ENCODE measurements around the gene CGB7. TPM values are rescaled to one million over a fixed set of nuclear protein-coding genes. Genes with fewer than 3 reads are reported as not detected.

Gene CGB7
- total and polyA plus RNA-seq, 2 experiments from 2014 or later: 0.54 to 2.2 TPM

DNA sequence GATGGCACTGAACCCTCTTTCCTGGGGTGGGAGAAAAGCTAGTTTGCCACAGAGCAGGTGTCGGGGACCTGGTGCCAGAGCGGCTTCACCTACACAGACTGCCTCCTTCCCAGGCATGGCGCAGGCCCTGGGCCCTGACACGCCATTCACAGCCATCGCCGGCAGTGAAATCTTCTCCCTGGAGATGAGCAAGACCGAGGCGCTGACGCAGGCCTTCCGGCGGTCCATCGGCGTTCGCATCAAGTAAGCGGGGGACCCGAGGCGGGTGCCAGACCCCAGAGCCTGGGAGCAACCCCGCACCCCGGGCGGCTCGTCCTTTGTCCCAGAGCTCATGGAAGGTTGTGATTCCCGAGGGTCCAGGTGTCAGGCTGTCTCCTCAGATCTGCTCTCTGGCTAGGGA is 50.6 kb downstream of the CGB7 start:
- Histone ChIP-seq H3K36me3 (ENCODE audit: low read depth) (peaks cover 3% of the 10 kb centered on the region; the same call in 1 of the 2 replicates), H3K27ac (no peak overlapping the region)

DNA sequence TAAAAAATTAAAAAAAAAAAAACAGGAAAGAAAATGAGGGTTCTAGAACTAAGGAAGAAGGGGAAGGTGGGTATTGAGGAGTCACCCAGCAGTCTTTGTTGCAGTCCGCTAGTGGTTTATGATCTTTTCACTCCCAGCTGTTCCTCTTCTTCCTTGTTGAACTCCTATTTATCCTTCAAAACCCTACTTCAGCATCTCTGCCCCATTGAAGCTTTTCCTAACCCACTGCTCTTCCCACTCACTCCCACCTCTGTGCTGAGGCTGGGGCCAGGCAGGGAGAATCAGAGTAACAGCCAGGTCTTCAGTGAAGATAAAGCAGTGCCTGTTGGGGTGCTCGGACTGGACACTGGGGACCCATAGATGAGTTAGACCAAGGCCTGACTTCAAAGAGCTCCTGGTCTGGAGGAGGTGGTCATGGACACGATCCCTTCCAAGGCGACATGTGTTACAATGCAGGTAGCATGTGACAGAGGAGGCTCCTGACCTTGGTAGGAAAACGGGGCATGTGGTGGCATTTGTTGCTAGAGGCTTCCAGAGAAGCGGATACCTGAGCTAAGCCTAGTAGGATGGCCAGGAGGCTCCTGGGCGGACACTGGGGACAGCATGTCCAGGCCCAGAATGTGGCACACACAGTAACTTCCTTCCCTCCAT is 52.5 kb downstream of the CGB7 start:
- Histone ChIP-seq H2AFZ (no peak overlapping the region), H3K27ac (no peak overlapping the region), H3K4me1 (ENCODE audit: insufficient read depth) (no peaks in the 10 kb centered on the region), H3K9me3 (ENCODE audit: low read depth) (no peaks in the 10 kb centered on the region), H3K27me3 (replicated peaks; ENCODE audit: insufficient read depth) (no peaks in the 10 kb centered on the region), H3K79me2 (ENCODE audit: insufficient read depth) (peaks cover 11% of the 10 kb centered on the region; the same call in 1 of the 2 replicates), H3K4me3 (no peak overlapping the region), H3K36me3 (ENCODE audit: low read depth) (peaks cover 3% of the 10 kb centered on the region; the same call in 1 of the 2 replicates), H3F3A (ENCODE audit: insufficient read depth) (no peaks in the 10 kb centered on the region), H3K9ac (no peak overlapping the region), H3K9me2 (ENCODE audit: insufficient read depth) (no peaks in the 10 kb centered on the region), H4K20me1 (ENCODE audit: insufficient read depth) (no peaks in the 10 kb centered on the region), H3K4me2 (ENCODE audit: unreplicated experiment) (no peak overlapping the region)
- no peak for TF ChIP-seq EZH2 (IDR thresholded peaks at IDR 0.05; ENCODE audit: insufficient read depth, poor library complexity, severe bottlenecking)
- TF ChIP-seq EZH2phosphoT487 (IDR thresholded peaks at IDR 0.05; ENCODE audit: insufficient read depth, low read depth): no peak
- WGBS, 2 experiments (ENCODE audit: low coverage in 1 of 2, low lambda C conversion rate in 2 of 2, missing lambda C conversion rate in 2 of 2): 93 to 97% methylated on average over 7 of the region's 7 CpGs
- in situ Hi-C loops (cut with MboI): no loop called here
- DNase-seq: no peak

More for the DNA sequence above, 50.6 kb downstream of the CGB7 start:
- in situ Hi-C loops (cut with MboI): no loop called here
- 94 to 95% methylated on average over 17 to 22 of the region's 22 CpGs for WGBS, 2 experiments (ENCODE audit: low coverage in 1 of 2, low lambda C conversion rate in 2 of 2, missing lambda C conversion rate in 2 of 2)
- no peaks in the 10 kb centered on the region for H3K4me1 ChIP-seq (ENCODE audit: insufficient read depth)
- H3K27me3 ChIP-seq (replicated peaks; ENCODE audit: insufficient read depth): no peaks in the 10 kb centered on the region
- no peak overlapping the region for H2AFZ ChIP-seq
- no peaks in the 10 kb centered on the region for H3K9me3 ChIP-seq (ENCODE audit: low read depth)
- no peak overlapping the region for H3K4me2 ChIP-seq (ENCODE audit: unreplicated experiment)
- no peaks in the 10 kb centered on the region for H4K20me1 ChIP-seq (ENCODE audit: insufficient read depth)
- H3K4me3 ChIP-seq: no peak overlapping the region
- no peaks in the 10 kb centered on the region for H3F3A ChIP-seq (ENCODE audit: insufficient read depth)
- no peak for TF ChIP-seq EZH2phosphoT487 (IDR thresholded peaks at IDR 0.05; ENCODE audit: insufficient read depth, low read depth)
- TF ChIP-seq EZH2 (IDR thresholded peaks at IDR 0.05; ENCODE audit: insufficient read depth, poor library complexity, severe bottlenecking): no peak
- DNase-seq: no peak
- H3K79me2 ChIP-seq (ENCODE audit: insufficient read depth): peaks cover 6% of the 10 kb centered on the region; the same call in 1 of the 2 replicates
- no peak overlapping the region for H3K9ac ChIP-seq
- no peaks in the 10 kb centered on the region for H3K9me2 ChIP-seq (ENCODE audit: insufficient read depth)

Small RNA genes lying within 50 kb of the gene (microRNA-seq; reads per million reads assigned to microRNA genes)
- gene MIR6798 (ENCODE audit: borderline number of aligned reads): not detected

Small RNA genes lying within 50 kb of the gene (small RNA-seq; reads per million reads assigned to genes)
- not detected for gene MIR6798 (ENCODE audit: low read depth, low replicate concordance)
- not detected for gene RN7SL708P (ENCODE audit: low read depth, low replicate concordance)

Other genes with a start within 250 kb of the CGB7 start
- gene BCAT2, start 246.7 kb downstream of the CGB7 start, total RNA-seq (2014; rRNA removed; shearing (Covaris generic)): 29.7 and 34.7 TPM in 2 replicates
- 48.5 and 51.2 TPM in 2 replicates for gene BCAT2, start 246.7 kb downstream of the CGB7 start, polyA plus RNA-seq (2016; fragmentation: Nextera tagmentation; extraction: Ambion mirVana)
- gene HSD17B14, start 221.3 kb downstream of the CGB7 start, total RNA-seq (2014; rRNA removed; shearing (Covaris generic)): 2.6 and 3.9 TPM in 2 replicates
- 3.7 and 4.4 TPM in 2 replicates for gene HSD17B14, start 221.3 kb downstream of the CGB7 start, polyA plus RNA-seq (2016; fragmentation: Nextera tagmentation; extraction: Ambion mirVana)
- 12.3 and 14.2 TPM in 2 replicates for gene PLEKHA4, start 189.1 kb downstream of the CGB7 start, total RNA-seq (2014; rRNA removed; shearing (Covaris generic))
- 16.6 and 19.4 TPM in 2 replicates for gene PLEKHA4, start 189.1 kb downstream of the CGB7 start, polyA plus RNA-seq (2016; fragmentation: Nextera tagmentation; extraction: Ambion mirVana)
- gene PPP1R15A, start 185.3 kb downstream of the CGB7 start, total RNA-seq (2014; rRNA removed; shearing (Covaris generic)): 63.8 and 71.3 TPM in 2 replicates
- gene PPP1R15A, start 185.3 kb downstream of the CGB7 start, polyA plus RNA-seq (2016; fragmentation: Nextera tagmentation; extraction: Ambion mirVana): 78.9 and 83.0 TPM in 2 replicates
- gene TULP2, start 159.0 kb downstream of the CGB7 start, total RNA-seq (2014; rRNA removed; shearing (Covaris generic)): not detected in 2 replicates
- not detected in 2 replicates for gene TULP2, start 159.0 kb downstream of the CGB7 start, polyA plus RNA-seq (2016; fragmentation: Nextera tagmentation; extraction: Ambion mirVana)
- 362 and 401 TPM in 2 replicates for gene NUCB1, start 157.4 kb downstream of the CGB7 start, total RNA-seq (2014; rRNA removed; shearing (Covaris generic))
- 412 and 438 TPM in 2 replicates for gene NUCB1, start 157.4 kb downstream of the CGB7 start, polyA plus RNA-seq (2016; fragmentation: Nextera tagmentation; extraction: Ambion mirVana)
- gene DHDH, start 124.0 kb downstream of the CGB7 start, total RNA-seq (2014; rRNA removed; shearing (Covaris generic)): not detected in 2 replicates
- not detected in 2 replicates for gene DHDH, start 124.0 kb downstream of the CGB7 start, polyA plus RNA-seq (2016; fragmentation: Nextera tagmentation; extraction: Ambion mirVana)
- 106 and 119 TPM in 2 replicates for gene BAX, start 102.9 kb downstream of the CGB7 start, total RNA-seq (2014; rRNA removed; shearing (Covaris generic))
- 92.7 and 97.3 TPM in 2 replicates for gene BAX, start 102.9 kb downstream of the CGB7 start, polyA plus RNA-seq (2016; fragmentation: Nextera tagmentation; extraction: Ambion mirVana)
- 2,276 and 2,848 TPM in 2 replicates for gene FTL, start 92.4 kb downstream of the CGB7 start, total RNA-seq (2014; rRNA removed; shearing (Covaris generic))
- gene FTL, start 92.4 kb downstream of the CGB7 start, polyA plus RNA-seq (2016; fragmentation: Nextera tagmentation; extraction: Ambion mirVana): 8,171 and 8,242 TPM in 2 replicates
- gene GYS1, start 64.4 kb downstream of the CGB7 start, total RNA-seq (2014; rRNA removed; shearing (Covaris generic)): 78.4 and 80.1 TPM in 2 replicates
- gene GYS1, start 64.4 kb downstream of the CGB7 start, polyA plus RNA-seq (2016; fragmentation: Nextera tagmentation; extraction: Ambion mirVana): 85.6 and 92.6 TPM in 2 replicates
- gene RUVBL2, start 63.9 kb downstream of the CGB7 start, total RNA-seq (2014; rRNA removed; shearing (Covaris generic)): 177 TPM in 2 replicates
- 129 and 130 TPM in 2 replicates for gene RUVBL2, start 63.9 kb downstream of the CGB7 start, polyA plus RNA-seq (2016; fragmentation: Nextera tagmentation; extraction: Ambion mirVana)
- gene LHB, start 40.7 kb downstream of the CGB7 start, total RNA-seq (2014; rRNA removed; shearing (Covaris generic)): not detected in 2 replicates
- 0.54 and 0.85 TPM in 2 replicates for gene LHB, start 40.7 kb downstream of the CGB7 start, polyA plus RNA-seq (2016; fragmentation: Nextera tagmentation; extraction: Ambion mirVana)
- not detected in 2 replicates for gene CGB3, start 33.4 kb downstream of the CGB7 start, total RNA-seq (2014; rRNA removed; shearing (Covaris generic))
- 0.76 TPM in 1 of 2 replicates, not detected in the other for gene CGB3, start 33.4 kb downstream of the CGB7 start, polyA plus RNA-seq (2016; fragmentation: Nextera tagmentation; extraction: Ambion mirVana)
- gene CGB2, start 25.9 kb downstream of the CGB7 start, total RNA-seq (2014; rRNA removed; shearing (Covaris generic)): not detected in 2 replicates
- gene CGB2, start 25.9 kb downstream of the CGB7 start, polyA plus RNA-seq (2016; fragmentation: Nextera tagmentation; extraction: Ambion mirVana): 0.75 TPM in 1 of 2 replicates, not detected in the other
- gene CGB1, start 20.9 kb downstream of the CGB7 start, total RNA-seq (2014; rRNA removed; shearing (Covaris generic)): 3.2 and 4.2 TPM in 2 replicates
- gene CGB1, start 20.9 kb downstream of the CGB7 start, polyA plus RNA-seq (2016; fragmentation: Nextera tagmentation; extraction: Ambion mirVana): 1.3 TPM in 1 of 2 replicates, not detected in the other
- not detected in 2 replicates for gene CGB5, start 13.9 kb downstream of the CGB7 start, total RNA-seq (2014; rRNA removed; shearing (Covaris generic))
- gene CGB5, start 13.9 kb downstream of the CGB7 start, polyA plus RNA-seq (2016; fragmentation: Nextera tagmentation; extraction: Ambion mirVana): 1.3 and 1.7 TPM in 2 replicates
- gene CGB8, start 8.6 kb downstream of the CGB7 start, total RNA-seq (2014; rRNA removed; shearing (Covaris generic)): 4.5 TPM in 1 of 2 replicates, not detected in the other
- 1.9 and 2.0 TPM in 2 replicates for gene CGB8, start 8.6 kb downstream of the CGB7 start, polyA plus RNA-seq (2016; fragmentation: Nextera tagmentation; extraction: Ambion mirVana)
- gene NTF4, start 7.1 kb upstream of the CGB7 start, total RNA-seq (2014; rRNA removed; shearing (Covaris generic)): not detected in 2 replicates
- 0.51 TPM in 1 of 2 replicates, not detected in the other for gene NTF4, start 7.1 kb upstream of the CGB7 start, polyA plus RNA-seq (2016; fragmentation: Nextera tagmentation; extraction: Ambion mirVana)
- gene KCNA7, start 14.9 kb upstream of the CGB7 start, total RNA-seq (2014; rRNA removed; shearing (Covaris generic)): not detected in 2 replicates
- gene KCNA7, start 14.9 kb upstream of the CGB7 start, polyA plus RNA-seq (2016; fragmentation: Nextera tagmentation; extraction: Ambion mirVana): 0.04 and 0.13 TPM in 2 replicates
- 146 and 184 TPM in 2 replicates for gene SNRNP70, start 27.7 kb upstream of the CGB7 start, total RNA-seq (2014; rRNA removed; shearing (Covaris generic))
- 102 and 104 TPM in 2 replicates for gene SNRNP70, start 27.7 kb upstream of the CGB7 start, polyA plus RNA-seq (2016; fragmentation: Nextera tagmentation; extraction: Ambion mirVana)
- 10.7 and 12.5 TPM in 2 replicates for gene LIN7B, start 56.6 kb upstream of the CGB7 start, total RNA-seq (2014; rRNA removed; shearing (Covaris generic))
- 11.9 and 12.6 TPM in 2 replicates for gene LIN7B, start 56.6 kb upstream of the CGB7 start, polyA plus RNA-seq (2016; fragmentation: Nextera tagmentation; extraction: Ambion mirVana)
- gene C19orf73, start 61.4 kb upstream of the CGB7 start, total RNA-seq (2014; rRNA removed; shearing (Covaris generic)): 0.86 TPM in 1 of 2 replicates, not detected in the other
- 1.0 and 1.4 TPM in 2 replicates for gene C19orf73, start 61.4 kb upstream of the CGB7 start, polyA plus RNA-seq (2016; fragmentation: Nextera tagmentation; extraction: Ambion mirVana)
- 0.63 and 2.4 TPM in 2 replicates for gene PPFIA3, start 61.8 kb upstream of the CGB7 start, total RNA-seq (2014; rRNA removed; shearing (Covaris generic))
- gene PPFIA3, start 61.8 kb upstream of the CGB7 start, polyA plus RNA-seq (2016; fragmentation: Nextera tagmentation; extraction: Ambion mirVana): 1.2 TPM in 2 replicates
- not detected in 2 replicates for gene HRC, start 97.6 kb upstream of the CGB7 start, total RNA-seq (2014; rRNA removed; shearing (Covaris generic))
- 0.10 TPM in 1 of 2 replicates, not detected in the other for gene HRC, start 97.6 kb upstream of the CGB7 start, polyA plus RNA-seq (2016; fragmentation: Nextera tagmentation; extraction: Ambion mirVana)
- 18.4 and 18.8 TPM in 2 replicates for gene TRPM4, start 100.0 kb upstream of the CGB7 start, total RNA-seq (2014; rRNA removed; shearing (Covaris generic))
- gene TRPM4, start 100.0 kb upstream of the CGB7 start, polyA plus RNA-seq (2016; fragmentation: Nextera tagmentation; extraction: Ambion mirVana): 15.8 and 20.1 TPM in 2 replicates